ENCODE results near the gene SOX13.

SOX13 gene

GRCh38 chr1:204146965-204147364, 74.0 kb downstream of the SOX13 start:
- H3K79me1 ChIP-seq (replicated peaks; ENCODE audit: low read length, poor library complexity, severe bottlenecking) = no peaks in the 10 kb centered on the region
- no peak overlapping the region for H4K8ac ChIP-seq (ENCODE audit: low read length)
- no peak overlapping the region for H3K4me2 ChIP-seq (ENCODE audit: low read length, poor library complexity, severe bottlenecking)
- peaks cover 0 to 47% of the 10 kb centered on the region in 2 experiments for H3K27me3 ChIP-seq (ENCODE audit: control insufficient read depth in 1 of 2, insufficient read depth in 1 of 2, low read length in 2 of 2)
- no peak overlapping the region for H3K9ac ChIP-seq (ENCODE audit: low read length)
- no peak overlapping the region for H3K14ac ChIP-seq (ENCODE audit: low read length in 2 of 2)
- H3K27ac ChIP-seq (ENCODE audit: low read length, poor library complexity, severe bottlenecking) = no peak overlapping the region
- H3K23ac ChIP-seq (ENCODE audit: low read length in 2 of 2) = no peak overlapping the region
- WGBS = 83% methylated on average over 7 of the region's 7 CpGs
- no peak overlapping the region for H4K91ac ChIP-seq (ENCODE audit: low read length)
- H2BK5ac ChIP-seq (ENCODE audit: low read depth, low read length, poor library complexity, severe bottlenecking) = no peak overlapping the region
- peaks cover 10% of the 10 kb centered on the region for H3K4me1 ChIP-seq (ENCODE audit: control insufficient read depth, insufficient read depth, low read depth, low read length)
- no peak overlapping the region for H2BK15ac ChIP-seq (ENCODE audit: low read depth, poor library complexity, severe bottlenecking)
- no peak overlapping the region for H2AK5ac ChIP-seq (ENCODE audit: low read length, severe bottlenecking)
- no peak for DNase-seq
- H3K18ac ChIP-seq (ENCODE audit: low read depth in 1 of 2, low read length in 2 of 2) = no peak overlapping the region
- H2BK12ac ChIP-seq (ENCODE audit: low read length in 2 of 2) = no peak overlapping the region
- no peak overlapping the region for H2AFZ ChIP-seq (ENCODE audit: low read depth, low read length)
- no peak overlapping the region for H2BK120ac ChIP-seq (ENCODE audit: low read depth, low read length)
- no peaks in the 10 kb centered on the region for H3K9me3 ChIP-seq (ENCODE audit: control insufficient read depth, low read length)
- peaks cover 0 to 4% of the 10 kb centered on the region in 2 experiments for H3K36me3 ChIP-seq (ENCODE audit: control insufficient read depth in 1 of 2, insufficient read depth in 2 of 2, low read depth in 1 of 2, low read length in 2 of 2)
- H3K4ac ChIP-seq (ENCODE audit: low read depth in 1 of 2, low read length in 2 of 2) = no peak overlapping the region
- H3K4me3 ChIP-seq (ENCODE audit: insufficient read depth in 1 of 2, low read depth in 1 of 2, low read length in 2 of 2) = no peak overlapping the region

GRCh38 chr1:204147406-204148383, 74.8 kb downstream of the SOX13 start:
- Histone ChIP-seq H3K36me3 (ENCODE audit: control insufficient read depth in 1 of 2, insufficient read depth in 2 of 2, low read depth in 1 of 2, low read length in 2 of 2) (peaks cover 0 to 4% of the 10 kb centered on the region in 2 experiments), H3K4me3 (ENCODE audit: insufficient read depth in 1 of 2, low read depth in 1 of 2, low read length in 2 of 2) (no peak overlapping the region), H4K8ac (ENCODE audit: low read length) (no peak overlapping the region), H2BK15ac (ENCODE audit: low read depth, poor library complexity, severe bottlenecking) (no peak overlapping the region), H3K79me1 (replicated peaks; ENCODE audit: low read length, poor library complexity, severe bottlenecking) (no peaks in the 10 kb centered on the region), H2BK120ac (ENCODE audit: low read depth, low read length) (no peak overlapping the region), H3K23ac (ENCODE audit: low read length in 2 of 2) (no peak overlapping the region), H3K27ac (ENCODE audit: low read length, poor library complexity, severe bottlenecking) (no peak overlapping the region), H3K4ac (ENCODE audit: low read depth in 1 of 2, low read length in 2 of 2) (no peak overlapping the region), H3K4me2 (ENCODE audit: low read length, poor library complexity, severe bottlenecking) (no peak overlapping the region), H3K18ac (ENCODE audit: low read depth in 1 of 2, low read length in 2 of 2) (no peak overlapping the region), H2AK5ac (ENCODE audit: low read length, severe bottlenecking) (no peak overlapping the region), H3K14ac (ENCODE audit: low read length in 2 of 2) (no peak overlapping the region), H3K9ac (ENCODE audit: low read length) (no peak overlapping the region), H4K91ac (ENCODE audit: low read length) (no peak overlapping the region), H3K27me3 (ENCODE audit: control insufficient read depth in 1 of 2, insufficient read depth in 1 of 2, low read length in 2 of 2) (peaks cover 0 to 47% of the 10 kb centered on the region in 2 experiments), H3K9me3 (ENCODE audit: control insufficient read depth, low read length) (no peaks in the 10 kb centered on the region), H3K4me1 (ENCODE audit: control insufficient read depth, insufficient read depth, low read depth, low read length) (peaks cover 16% of the 10 kb centered on the region), H2AFZ (ENCODE audit: low read depth, low read length) (no peak overlapping the region), H2BK12ac (ENCODE audit: low read length in 2 of 2) (no peak overlapping the region), H2BK5ac (ENCODE audit: low read depth, low read length, poor library complexity, severe bottlenecking) (no peak overlapping the region)
- 66% methylated on average over 12 of the region's 13 CpGs for WGBS
- no peak for DNase-seq

- Histone ChIP-seq H3K18ac (ENCODE audit: low read depth in 1 of 2, low read length in 2 of 2) (no peak overlapping the region), H3K36me3 (ENCODE audit: control insufficient read depth in 1 of 2, insufficient read depth in 2 of 2, low read depth in 1 of 2, low read length in 2 of 2) (peaks cover 0 to 4% of the 10 kb centered on the region in 2 experiments), H2BK120ac (ENCODE audit: low read depth, low read length) (no peak overlapping the region), H2BK12ac (ENCODE audit: low read length in 2 of 2) (no peak overlapping the region), H2BK5ac (ENCODE audit: low read depth, low read length, poor library complexity, severe bottlenecking) (no peak overlapping the region), H3K9ac (ENCODE audit: low read length) (no peak overlapping the region), H3K14ac (ENCODE audit: low read length in 2 of 2) (no peak overlapping the region), H2BK15ac (ENCODE audit: low read depth, poor library complexity, severe bottlenecking) (no peak overlapping the region), H4K91ac (ENCODE audit: low read length) (no peak overlapping the region), H2AFZ (ENCODE audit: low read depth, low read length) (no peak overlapping the region), H3K9me3 (ENCODE audit: control insufficient read depth, low read length) (no peaks in the 10 kb centered on the region), H3K4me1 (ENCODE audit: control insufficient read depth, insufficient read depth, low read depth, low read length) (peaks cover 17% of the 10 kb centered on the region), H3K4ac (ENCODE audit: low read depth in 1 of 2, low read length in 2 of 2) (no peak overlapping the region), H2AK5ac (ENCODE audit: low read length, severe bottlenecking) (no peak overlapping the region), H3K4me2 (ENCODE audit: low read length, poor library complexity, severe bottlenecking) (no peak overlapping the region), H3K27ac (ENCODE audit: low read length, poor library complexity, severe bottlenecking) (no peak overlapping the region), H3K27me3 (ENCODE audit: control insufficient read depth in 1 of 2, insufficient read depth in 1 of 2, low read length in 2 of 2) (peaks cover 0 to 58% of the 10 kb centered on the region in 2 experiments), H4K8ac (ENCODE audit: low read length) (no peak overlapping the region), H3K79me1 (replicated peaks; ENCODE audit: low read length, poor library complexity, severe bottlenecking) (no peaks in the 10 kb centered on the region), H3K23ac (ENCODE audit: low read length in 2 of 2) (no peak overlapping the region), H3K4me3 (ENCODE audit: insufficient read depth in 1 of 2, low read depth in 1 of 2, low read length in 2 of 2) (no peak overlapping the region)
- DNase-seq = no peak
- WGBS = 86% methylated on average over 2 of the region's 2 CpGs
These were observed 76.2 kb downstream of the SOX13 start for GRCh38 chr1:204149107-204149506.

- peaks cover 0 to 4% of the 10 kb centered on the region in 2 experiments for H3K36me3 ChIP-seq (ENCODE audit: control insufficient read depth in 1 of 2, insufficient read depth in 2 of 2, low read depth in 1 of 2, low read length in 2 of 2)
- 96% methylated on average over 12 of the region's 16 CpGs for whole genome bisulfite sequencing
- H2AK5ac ChIP-seq (ENCODE audit: low read length, severe bottlenecking) = no peak overlapping the region
These were observed 77.0 kb downstream of the SOX13 start for GRCh38 chr1:204149635-204150565.

More at GRCh38 chr1:204149635-204150565, 77.0 kb downstream of the SOX13 start:
- no peak overlapping the region for H3K9ac ChIP-seq (ENCODE audit: low read length)
- H3K9me3 ChIP-seq (ENCODE audit: control insufficient read depth, low read length) = no peaks in the 10 kb centered on the region
- H2BK5ac ChIP-seq (ENCODE audit: low read depth, low read length, poor library complexity, severe bottlenecking) = no peak overlapping the region
- peaks cover 17% of the 10 kb centered on the region for H3K4me1 ChIP-seq (ENCODE audit: control insufficient read depth, insufficient read depth, low read depth, low read length)
- no peak overlapping the region for H3K27ac ChIP-seq (ENCODE audit: low read length, poor library complexity, severe bottlenecking)
- no peak overlapping the region for H2BK15ac ChIP-seq (ENCODE audit: low read depth, poor library complexity, severe bottlenecking)
- H2BK120ac ChIP-seq (ENCODE audit: low read depth, low read length) = no peak overlapping the region
- H2AFZ ChIP-seq (ENCODE audit: low read depth, low read length) = no peak overlapping the region
- H3K23ac ChIP-seq (ENCODE audit: low read length in 2 of 2) = no peak overlapping the region
- no peak overlapping the region for H3K14ac ChIP-seq (ENCODE audit: low read length in 2 of 2)
- H3K79me1 ChIP-seq (replicated peaks; ENCODE audit: low read length, poor library complexity, severe bottlenecking) = no peaks in the 10 kb centered on the region
- peaks cover 3 to 65% of the 10 kb centered on the region in 2 experiments for H3K27me3 ChIP-seq (ENCODE audit: control insufficient read depth in 1 of 2, insufficient read depth in 1 of 2, low read length in 2 of 2)
- H4K8ac ChIP-seq (ENCODE audit: low read length) = no peak overlapping the region
- no peak for DNase-seq
- no peak overlapping the region for H3K4ac ChIP-seq (ENCODE audit: low read depth in 1 of 2, low read length in 2 of 2)
- H4K91ac ChIP-seq (ENCODE audit: low read length) = no peak overlapping the region
- no peak overlapping the region for H3K4me2 ChIP-seq (ENCODE audit: low read length, poor library complexity, severe bottlenecking)
- H3K18ac ChIP-seq (ENCODE audit: low read depth in 1 of 2, low read length in 2 of 2) = no peak overlapping the region
- H3K4me3 ChIP-seq (ENCODE audit: insufficient read depth in 1 of 2, low read depth in 1 of 2, low read length in 2 of 2) = no peak overlapping the region
- H2BK12ac ChIP-seq (ENCODE audit: low read length in 2 of 2) = no peak overlapping the region

Measured in mesenchymal stem cell (in vitro differentiated cells and primary cell).